Retinal pigment epithelial cell (primary cell): ENCODE measurements around the gene MUC13.

Experiments
- DNase-seq: peaks from one replicate; pipeline ENCODE4 v3.0.0-alpha.2; 2010; ENCODE audit warnings: low read depth
- H3K4me3 ChIP-seq: 2 replicates; pipeline ENCODE4 v1.5.1; 2011; ENCODE audit warnings: mild to moderate bottlenecking, low read length, control low read depth, moderate library complexity
- TF ChIP-seq, protein P1 (sequence below): conservative IDR thresholded peaks from 2 replicates; pipeline ENCODE4 v1.5.1; 2011; ENCODE audit warnings: low read depth, low read length, control low read depth, inconsistent platforms

Gene MUC13

DNA sequence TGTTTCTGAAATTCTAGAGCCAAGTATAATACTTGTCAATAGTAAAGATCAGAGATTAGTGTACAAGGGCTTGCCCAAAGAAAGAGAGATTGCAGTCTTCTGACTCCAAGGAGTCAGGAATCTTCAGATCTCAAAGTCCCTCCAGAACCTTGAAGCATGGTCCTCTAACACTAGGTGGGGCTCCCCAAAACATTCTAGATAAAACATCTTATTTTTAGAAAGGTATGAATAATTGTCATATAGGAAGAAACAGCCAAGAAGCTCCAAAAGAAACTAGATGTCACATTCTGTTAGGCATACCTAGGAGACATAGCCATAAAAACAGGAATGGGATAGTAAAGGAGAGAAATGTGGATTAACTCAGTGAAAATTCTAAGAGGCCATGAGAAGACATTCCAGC lies 10.7 kb downstream of the MUC13 start:
- no peak overlapping the region for H3K4me3 ChIP-seq
- DNase-seq = no peak
- TF ChIP-seq, protein P1, sequence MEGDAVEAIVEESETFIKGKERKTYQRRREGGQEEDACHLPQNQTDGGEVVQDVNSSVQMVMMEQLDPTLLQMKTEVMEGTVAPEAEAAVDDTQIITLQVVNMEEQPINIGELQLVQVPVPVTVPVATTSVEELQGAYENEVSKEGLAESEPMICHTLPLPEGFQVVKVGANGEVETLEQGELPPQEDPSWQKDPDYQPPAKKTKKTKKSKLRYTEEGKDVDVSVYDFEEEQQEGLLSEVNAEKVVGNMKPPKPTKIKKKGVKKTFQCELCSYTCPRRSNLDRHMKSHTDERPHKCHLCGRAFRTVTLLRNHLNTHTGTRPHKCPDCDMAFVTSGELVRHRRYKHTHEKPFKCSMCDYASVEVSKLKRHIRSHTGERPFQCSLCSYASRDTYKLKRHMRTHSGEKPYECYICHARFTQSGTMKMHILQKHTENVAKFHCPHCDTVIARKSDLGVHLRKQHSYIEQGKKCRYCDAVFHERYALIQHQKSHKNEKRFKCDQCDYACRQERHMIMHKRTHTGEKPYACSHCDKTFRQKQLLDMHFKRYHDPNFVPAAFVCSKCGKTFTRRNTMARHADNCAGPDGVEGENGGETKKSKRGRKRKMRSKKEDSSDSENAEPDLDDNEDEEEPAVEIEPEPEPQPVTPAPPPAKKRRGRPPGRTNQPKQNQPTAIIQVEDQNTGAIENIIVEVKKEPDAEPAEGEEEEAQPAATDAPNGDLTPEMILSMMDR = peak; percentile 43

DNA sequence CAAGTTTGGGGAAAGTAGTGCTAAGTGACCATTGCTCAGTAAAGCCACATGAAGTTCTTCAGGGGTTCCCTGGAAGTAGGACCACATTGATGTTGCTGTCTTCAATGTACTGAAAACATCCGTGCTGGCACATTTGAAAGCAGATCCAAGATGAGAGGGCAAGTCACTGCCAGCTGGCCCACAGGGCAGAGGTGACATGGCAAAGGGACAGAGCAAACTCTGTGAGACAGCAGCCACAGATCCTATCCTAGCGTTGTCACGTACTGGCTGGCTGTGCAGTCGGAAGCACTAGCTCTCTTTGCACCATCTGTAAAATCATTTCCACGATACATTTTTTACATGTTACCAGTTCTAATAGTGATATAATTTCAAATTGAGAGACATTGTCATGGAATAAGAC lies 13.8 kb downstream of the MUC13 start:
- DNase-seq = no peak
- TF ChIP-seq, protein P1 = no peak

DNA sequence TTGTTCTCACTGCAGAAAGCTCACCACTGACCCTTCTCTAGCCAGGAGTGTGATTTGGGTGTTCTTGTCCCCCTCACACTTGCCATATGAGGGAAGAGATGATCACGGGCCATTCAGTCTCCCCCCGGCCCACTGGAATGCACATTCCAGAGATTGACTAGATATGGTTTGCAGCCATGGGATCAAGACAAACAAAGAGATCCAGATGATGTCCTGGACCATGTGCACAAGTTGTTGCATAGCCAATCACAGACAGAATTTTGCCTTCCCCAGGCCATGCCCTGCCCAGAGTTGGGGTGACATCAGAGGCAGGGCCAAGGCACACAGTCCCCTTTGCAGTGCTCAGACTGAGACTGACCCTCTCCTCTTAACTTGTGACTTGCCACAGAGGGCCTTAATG lies 14.8 kb downstream of the MUC13 start:
- no peak for DNase-seq
- TF ChIP-seq, protein P1 = no peak

More for the DNA sequence above, 13.8 kb downstream of the MUC13 start:
- H3K4me3 ChIP-seq = no peak overlapping the region

DNA sequence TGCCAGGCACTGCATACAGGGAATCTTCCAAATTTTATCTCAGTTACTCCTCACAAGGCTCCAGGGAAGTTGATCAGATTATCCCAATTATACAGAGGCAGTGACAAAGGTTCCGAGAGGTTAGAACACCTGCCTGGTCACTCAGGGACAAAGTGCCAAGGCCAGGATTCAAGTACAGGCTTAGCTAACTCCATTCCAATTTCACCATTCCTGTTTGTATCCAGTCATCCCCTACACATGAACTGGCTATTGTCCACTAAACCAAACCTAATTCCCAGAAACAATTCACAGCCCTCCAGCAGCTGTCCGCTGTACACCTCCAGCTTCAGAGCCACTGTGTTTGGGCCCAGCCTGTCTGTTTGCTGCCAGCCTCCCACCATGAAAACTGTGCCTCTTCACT lies 16.0 kb downstream of the MUC13 start:
- TF ChIP-seq, protein P1 = no peak
- no peak for DNase-seq

More for the DNA sequence above, 14.8 kb downstream of the MUC13 start:
- no peak overlapping the region for H3K4me3 ChIP-seq

DNA sequence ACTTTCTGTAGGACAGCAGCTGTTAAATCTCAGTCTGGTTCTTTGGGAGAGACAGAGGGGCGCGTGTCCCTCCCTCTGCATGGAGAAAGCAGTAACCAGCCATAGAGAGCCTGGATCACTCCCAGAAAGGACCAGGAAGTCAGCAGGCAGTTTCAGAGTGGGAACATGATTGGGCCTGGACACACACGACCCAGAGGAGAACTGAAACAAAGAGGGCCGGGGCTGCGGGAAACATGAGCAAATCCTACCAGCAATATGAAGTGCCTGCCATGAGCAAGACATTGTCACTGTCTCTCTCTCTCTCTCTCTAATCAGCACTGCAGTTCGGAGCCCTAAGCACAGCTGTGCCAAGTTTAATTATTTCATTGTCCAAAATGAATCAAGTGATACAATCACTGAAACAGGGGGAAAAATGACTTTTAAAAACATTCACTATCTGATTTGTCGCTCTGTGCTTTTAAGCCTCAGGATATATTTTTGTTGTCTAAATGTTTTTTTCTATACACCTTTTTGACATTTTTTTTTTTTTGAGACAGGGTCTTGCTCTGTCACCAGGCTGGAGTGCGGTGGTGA lies 17.6 kb downstream of the MUC13 start:
- no peak overlapping the region for H3K4me3 ChIP-seq
- TF ChIP-seq, protein P1 = no peak
- no peak for DNase-seq

More for the DNA sequence above, 16.0 kb downstream of the MUC13 start:
- no peak overlapping the region for H3K4me3 ChIP-seq

DNA sequence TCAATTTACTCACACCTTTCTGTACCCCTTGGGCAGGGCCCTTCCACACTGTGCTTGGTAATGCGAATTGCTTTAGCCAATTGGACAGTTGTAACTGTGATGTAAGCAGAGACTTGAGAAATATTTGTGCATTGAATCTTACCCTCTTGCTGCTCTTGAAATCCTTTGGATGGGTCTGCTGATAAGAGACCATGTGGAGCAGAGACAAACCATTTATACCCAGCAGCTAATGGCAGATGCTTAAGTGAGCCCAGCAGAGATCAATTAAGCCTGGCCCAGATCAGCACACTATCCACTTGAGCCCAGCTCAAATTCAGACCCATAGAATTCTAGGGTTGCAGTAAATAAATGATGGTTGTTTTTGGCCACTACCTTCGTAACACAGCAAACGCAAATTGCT lies 19.3 kb downstream of the MUC13 start:
- DNase-seq = no peak
- no peak overlapping the region for H3K4me3 ChIP-seq
- TF ChIP-seq, protein P1 = no peak

DNA sequence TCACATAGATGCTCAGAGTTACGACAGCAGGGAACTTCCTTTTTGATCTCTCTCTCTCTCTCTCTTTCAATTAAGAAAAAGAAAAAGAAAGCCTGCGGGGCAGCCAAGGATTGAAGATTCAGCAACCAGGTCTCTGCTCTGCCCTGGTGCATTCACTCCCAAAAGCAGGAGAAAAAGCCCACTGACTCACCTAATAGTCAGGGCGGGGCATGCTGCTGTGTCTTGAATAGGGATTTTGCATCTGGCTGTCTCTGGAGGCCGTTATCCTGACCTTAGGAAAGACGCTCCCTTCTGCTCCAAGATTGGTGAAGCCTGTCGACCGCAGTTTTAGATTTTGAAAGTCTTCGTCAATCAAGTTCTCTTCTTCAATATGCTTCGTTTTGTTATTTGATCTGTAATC lies 26.6 kb downstream of the MUC13 start:
- no peak for DNase-seq
- TF ChIP-seq, protein P1 = no peak
- H3K4me3 ChIP-seq = no peak overlapping the region
